GM23248 (cell line): ENCODE data around the gene CMTM6. TPM values are rescaled to one million over a fixed set of nuclear protein-coding genes. Genes with fewer than 3 reads are reported as not detected.

Experiments
- DNase-seq: peaks from one replicate; pipeline ENCODE4 v3.0.0-alpha.2; 2015
- H2AFZ ChIP-seq: fragments of 200-600 bp; sonication (generic); 2 replicates; pipeline ENCODE4 v1.6.1; 2016; ENCODE audit warnings: antibody characterized with exemption
- H3F3A ChIP-seq: fragments of 200-600 bp; sonication (generic); 2 replicates; pipeline ENCODE4 v1.6.1; 2016; ENCODE audit warnings: mild to moderate bottlenecking, antibody characterized with exemption, mixed run types; ENCODE audit not compliant: insufficient read depth
- H3K27ac ChIP-seq: fragments of 200-600 bp; sonication (generic); 2 replicates; pipeline ENCODE4 v1.5.1; 2016; ENCODE audit warnings: mild to moderate bottlenecking
- H3K27me3 ChIP-seq: fragments of 200-600 bp; sonication (generic); replicated peaks from 2 replicates; pipeline ENCODE4 v1.6.1; 2016; ENCODE audit warnings: mild to moderate bottlenecking; ENCODE audit not compliant: insufficient read depth
- H3K36me3 ChIP-seq: fragments of 200-600 bp; sonication (generic); 2 replicates; pipeline ENCODE4 v1.6.1; 2016; ENCODE audit warnings: low read depth, mild to moderate bottlenecking
- H3K4me1 ChIP-seq: fragments of 200-600 bp; sonication (generic); 2 replicates; pipeline ENCODE4 v1.6.1; 2016; ENCODE audit warnings: mild to moderate bottlenecking; ENCODE audit not compliant: insufficient read depth
- H3K4me2 ChIP-seq: fragments of 200-600 bp; sonication (generic); one replicate; pipeline ENCODE4 v1.6.1; 2016; ENCODE audit warnings: mild to moderate bottlenecking; ENCODE audit not compliant: unreplicated experiment
- H3K4me3 ChIP-seq: fragments of 200-600 bp; sonication (generic); 2 replicates; pipeline ENCODE4 v1.5.1; 2016; ENCODE audit warnings: mild to moderate bottlenecking
- H3K79me2 ChIP-seq: fragments of 200-600 bp; sonication (generic); 2 replicates; pipeline ENCODE4 v1.6.1; 2016; ENCODE audit warnings: mild to moderate bottlenecking; ENCODE audit not compliant: insufficient read depth
- H3K9ac ChIP-seq: fragments of 200-600 bp; sonication (generic); 2 replicates; pipeline ENCODE4 v1.6.1; 2016; ENCODE audit warnings: mild to moderate bottlenecking
- H3K9me2 ChIP-seq: fragments of 200-600 bp; sonication (generic); 2 replicates; pipeline ENCODE4 v1.6.1; 2016; ENCODE audit warnings: mixed run types, mild to moderate bottlenecking, moderate library complexity; ENCODE audit not compliant: insufficient read depth
- H3K9me3 ChIP-seq: fragments of 200-600 bp; sonication (generic); one replicate; pipeline ENCODE4 v1.6.1; 2017; ENCODE audit warnings: low read depth
- H4K20me1 ChIP-seq: fragments of 200-600 bp; sonication (generic); 2 replicates; pipeline ENCODE4 v1.6.0; 2016; ENCODE audit not compliant: insufficient read depth
- EZH2 ChIP-seq: fragments of 200-600 bp; sonication (generic); IDR thresholded peaks from 2 replicates; pipeline ENCODE4 v1.6.1; 2018; ENCODE audit warnings: antibody characterized with exemption, mild to moderate bottlenecking; ENCODE audit not compliant: insufficient read depth, poor library complexity, severe bottlenecking
- EZH2phosphoT487 ChIP-seq: fragments of 200-600 bp; sonication (generic); IDR thresholded peaks from 2 replicates; pipeline ENCODE4 v1.6.1; 2018; ENCODE audit warnings: antibody characterized with exemption, moderate library complexity, mild to moderate bottlenecking, low read depth; ENCODE audit not compliant: insufficient read depth
- whole genome bisulfite sequencing, 2 experiments: methylation state at CpG; one replicate each; pipeline ENCODE4 v1.1.6; 2015 to 2017; ENCODE audit warnings: low lambda C conversion rate in 2 of 2, low coverage in 1 of 2; ENCODE audit errors: missing lambda C conversion rate in 2 of 2; 5-methylcytosine and 5-hydroxymethylcytosine counted together
- in situ Hi-C: fragments of 300-500 bp; cut with MboI; formaldehyde crosslinking; loops from 2 replicates; pipeline ENCODE4 v1.15.0; 2020
- polyA plus RNA-seq: library from polyadenylated mRNA; unstranded; fragments of >200 nt; fragmentation: Nextera tagmentation; extraction: Ambion mirVana; gene quantifications from 2 replicates; pipeline ENCODE4 v1.2.1, GENCODE V29; 2016
- total RNA-seq: library from RNA; depleted of rRNA; stranded (reverse); fragments of >200 nt; shearing (Covaris generic); gene quantifications from 2 replicates; pipeline ENCODE4 v1.2.3, GENCODE V29; 2014

CMTM6 gene
- total and polyA plus RNA-seq, 2 experiments from 2014 or later, result 78.6 to 104 TPM

DNA sequence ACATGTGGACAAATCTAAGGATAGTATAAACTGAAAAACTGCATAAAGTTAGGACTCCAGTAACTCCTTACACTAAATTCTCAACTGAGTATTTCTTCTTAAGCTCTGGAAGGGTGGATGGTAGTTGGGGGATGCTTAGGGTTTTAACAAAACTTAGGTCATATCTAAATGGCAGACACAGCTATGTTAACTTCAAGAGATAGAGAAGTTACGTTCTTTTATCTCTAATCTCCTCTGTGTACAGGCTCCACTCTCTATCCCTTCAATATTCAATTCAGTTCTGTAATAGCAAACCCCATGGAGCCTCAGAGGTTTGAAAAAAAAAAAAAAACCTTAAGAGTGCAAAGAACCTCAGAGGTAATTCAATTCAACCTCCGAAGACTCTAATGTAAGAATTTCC lies 3.1 kb downstream of the CMTM6 start:
- DNase-seq, result no peak
- H3K9ac ChIP-seq, result no peak overlapping the region
- 95 to 100% methylated on average over 2 of the region's 2 CpGs for WGBS, 2 experiments
- H3K36me3 ChIP-seq, result no peaks in the 10 kb centered on the region
- peaks cover 71% of the 10 kb centered on the region for H3K79me2 ChIP-seq
- no peak overlapping the region for H2AFZ ChIP-seq
- H3K27me3 ChIP-seq, result no peaks in the 10 kb centered on the region
- no peak overlapping the region for H3K27ac ChIP-seq
- H3K4me2 ChIP-seq, result no peak overlapping the region
- in situ Hi-C loops, result no loop called here
- TF ChIP-seq EZH2phosphoT487, result no peak
- no peak for TF ChIP-seq EZH2
- peaks cover 17% of the 10 kb centered on the region for H3F3A ChIP-seq
- no peaks in the 10 kb centered on the region for H3K9me2 ChIP-seq
- no peaks in the 10 kb centered on the region for H3K9me3 ChIP-seq
- no peaks in the 10 kb centered on the region for H4K20me1 ChIP-seq
- H3K4me1 ChIP-seq, result peaks cover 12% of the 10 kb centered on the region
- H3K4me3 ChIP-seq, result no peak overlapping the region

DNA sequence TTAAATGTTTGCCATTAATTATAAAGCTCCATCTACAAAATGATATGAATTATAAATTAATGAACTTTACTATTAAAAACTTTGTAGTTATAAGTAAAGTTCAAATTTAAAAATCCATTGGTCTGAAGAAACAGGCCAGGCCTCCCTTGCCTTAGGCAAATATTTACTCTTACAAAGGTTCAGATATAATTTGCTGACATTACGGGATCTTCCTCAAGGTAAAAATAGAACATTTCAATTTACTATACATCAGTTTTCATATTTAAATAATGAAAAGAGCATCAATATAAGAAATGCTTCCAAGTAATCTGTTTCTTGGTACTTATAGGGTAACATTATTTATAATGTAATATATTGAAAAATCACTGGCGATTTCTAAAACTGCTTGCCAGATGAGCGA lies 3.7 kb downstream of the CMTM6 start:
- Histone ChIP-seq H3K4me3 (no peak overlapping the region), H3K79me2 (peaks cover 77% of the 10 kb centered on the region), H3K9me2 (no peaks in the 10 kb centered on the region), H3K27ac (no peak overlapping the region), H3K4me2 (no peak overlapping the region), H2AFZ (no peak overlapping the region), H3K27me3 (no peaks in the 10 kb centered on the region), H4K20me1 (no peaks in the 10 kb centered on the region), H3K9ac (no peak overlapping the region), H3K4me1 (peaks cover 12% of the 10 kb centered on the region), H3K9me3 (no peaks in the 10 kb centered on the region), H3F3A (peaks cover 17% of the 10 kb centered on the region), H3K36me3 (no peaks in the 10 kb centered on the region)
- DNase-seq, result no peak
- WGBS, 2 experiments, result 97 to 99% methylated on average over 3 of the region's 3 CpGs
- TF ChIP-seq EZH2, result no peak
- TF ChIP-seq EZH2phosphoT487, result no peak
- in situ Hi-C loops, result no loop called here

DNA sequence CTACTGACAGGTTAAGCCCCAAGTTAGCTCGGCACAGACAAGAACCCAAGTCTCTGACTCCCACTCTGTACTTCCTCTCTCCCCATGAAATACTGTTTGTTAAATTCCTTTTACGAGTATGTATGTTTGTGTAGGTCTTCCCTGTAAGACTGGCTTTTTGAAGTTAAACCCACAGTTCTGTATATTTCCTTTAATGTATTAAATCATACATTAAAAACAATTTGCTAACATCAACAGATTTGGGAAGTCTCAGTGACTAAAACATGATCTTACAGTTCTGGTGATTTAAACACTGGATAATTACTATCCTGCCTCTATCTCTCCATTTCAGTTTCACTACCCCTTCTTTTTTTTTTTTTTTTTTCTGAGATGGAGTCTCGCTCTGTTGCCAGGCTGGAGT lies 4.4 kb downstream of the CMTM6 start:
- DNase-seq, result no peak
- Histone ChIP-seq H3K27me3 (no peaks in the 10 kb centered on the region), H4K20me1 (no peaks in the 10 kb centered on the region), H3K9ac (no peak overlapping the region), H3F3A (peaks cover 23% of the 10 kb centered on the region), H3K79me2 (peaks cover 84% of the 10 kb centered on the region), H3K4me3 (no peak overlapping the region), H3K4me2 (no peak overlapping the region), H3K27ac (no peak overlapping the region), H3K9me3 (no peaks in the 10 kb centered on the region), H3K9me2 (no peaks in the 10 kb centered on the region), H3K4me1 (peaks cover 18% of the 10 kb centered on the region), H3K36me3 (no peaks in the 10 kb centered on the region), H2AFZ (no peak overlapping the region)
- WGBS, 2 experiments, result 96 to 98% methylated on average over 3 of the region's 3 CpGs
- TF ChIP-seq EZH2, result no peak
- TF ChIP-seq EZH2phosphoT487, result no peak
- in situ Hi-C loops, result no loop called here

DNA sequence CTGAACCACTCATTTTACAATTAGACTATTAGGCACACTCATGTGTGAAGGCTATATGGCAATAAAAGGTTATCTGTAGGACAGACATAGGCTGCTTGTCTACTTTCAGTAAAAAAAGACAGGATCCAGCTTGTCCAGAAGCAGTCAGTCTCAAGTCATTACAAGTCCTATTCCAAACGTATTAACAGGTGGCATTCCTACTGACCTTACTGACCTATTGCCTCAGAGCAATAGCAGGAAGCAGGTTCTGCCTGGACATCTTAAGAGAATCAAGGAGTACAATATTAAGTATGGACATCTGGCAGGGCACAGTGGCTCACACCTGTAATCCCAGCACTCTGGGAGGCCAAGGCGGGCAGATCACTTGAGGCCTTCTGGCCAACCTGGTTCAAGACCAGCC lies 7.0 kb downstream of the CMTM6 start:
- TF ChIP-seq EZH2phosphoT487 (no peak), EZH2 (no peak)
- Histone ChIP-seq H3F3A (peaks cover 11% of the 10 kb centered on the region), H3K27ac (no peak overlapping the region), H3K4me2 (no peak overlapping the region), H3K36me3 (0 out of 2 replicates have a peak, but pooled peaks cover 4% of the 10 kb centered on the region), H4K20me1 (no peaks in the 10 kb centered on the region; the same call in 1 of the 2 replicates), H3K4me3 (no peak overlapping the region), H2AFZ (no peak overlapping the region), H3K4me1 (peaks cover 20% of the 10 kb centered on the region), H3K9me2 (no peaks in the 10 kb centered on the region), H3K79me2 (peaks cover 98% of the 10 kb centered on the region), H3K9ac (no peak overlapping the region), H3K9me3 (no peaks in the 10 kb centered on the region), H3K27me3 (no peaks in the 10 kb centered on the region)
- no peak for DNase-seq
- 92 to 100% methylated on average over 2 of the region's 2 CpGs for WGBS, 2 experiments
- in situ Hi-C loops, result no loop called here

DNA sequence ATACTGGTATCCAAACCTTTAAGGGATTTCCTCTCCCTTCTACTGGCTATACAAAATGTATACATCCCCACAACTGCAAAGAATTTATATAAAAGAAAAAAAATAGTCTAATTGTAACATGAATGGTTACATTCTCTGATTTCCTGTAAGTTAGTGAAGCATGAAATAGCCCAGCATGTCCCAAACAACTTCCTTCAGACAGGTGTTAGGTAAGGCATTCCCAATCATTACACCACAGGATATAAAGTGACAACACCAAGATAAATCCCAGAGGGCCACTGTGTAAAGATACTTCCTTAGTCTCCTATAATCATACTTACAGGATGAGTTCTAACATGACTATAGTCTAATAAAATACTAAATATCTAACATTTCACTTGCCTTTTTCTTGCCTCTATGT lies 7.6 kb downstream of the CMTM6 start:
- TF ChIP-seq EZH2phosphoT487, result no peak
- no peak for TF ChIP-seq EZH2
- H4K20me1 ChIP-seq, result no peaks in the 10 kb centered on the region; the same call in 1 of the 2 replicates
- no peaks in the 10 kb centered on the region for H3K9me3 ChIP-seq
- no peak overlapping the region for H3K9ac ChIP-seq
- in situ Hi-C loops, result no loop called here
- H3K79me2 ChIP-seq, result peaks cover 93% of the 10 kb centered on the region
- H3K4me1 ChIP-seq, result peaks cover 15% of the 10 kb centered on the region
- peaks cover 8% of the 10 kb centered on the region for H3F3A ChIP-seq
- no peak overlapping the region for H3K4me3 ChIP-seq
- H2AFZ ChIP-seq, result no peak overlapping the region
- no peaks in the 10 kb centered on the region for H3K27me3 ChIP-seq
- no peaks in the 10 kb centered on the region for H3K9me2 ChIP-seq
- no peak for DNase-seq
- H3K4me2 ChIP-seq, result no peak overlapping the region
- H3K36me3 ChIP-seq, result 0 out of 2 replicates have a peak, but pooled peaks cover 4% of the 10 kb centered on the region
- H3K27ac ChIP-seq, result no peak overlapping the region
